ENCODE data around the gene RAB11FIP4.

GRCh38 chr17:31444026-31444425 lies 52.6 kb downstream of the RAB11FIP4 start:
- TF ChIP-seq, protein P1, sequence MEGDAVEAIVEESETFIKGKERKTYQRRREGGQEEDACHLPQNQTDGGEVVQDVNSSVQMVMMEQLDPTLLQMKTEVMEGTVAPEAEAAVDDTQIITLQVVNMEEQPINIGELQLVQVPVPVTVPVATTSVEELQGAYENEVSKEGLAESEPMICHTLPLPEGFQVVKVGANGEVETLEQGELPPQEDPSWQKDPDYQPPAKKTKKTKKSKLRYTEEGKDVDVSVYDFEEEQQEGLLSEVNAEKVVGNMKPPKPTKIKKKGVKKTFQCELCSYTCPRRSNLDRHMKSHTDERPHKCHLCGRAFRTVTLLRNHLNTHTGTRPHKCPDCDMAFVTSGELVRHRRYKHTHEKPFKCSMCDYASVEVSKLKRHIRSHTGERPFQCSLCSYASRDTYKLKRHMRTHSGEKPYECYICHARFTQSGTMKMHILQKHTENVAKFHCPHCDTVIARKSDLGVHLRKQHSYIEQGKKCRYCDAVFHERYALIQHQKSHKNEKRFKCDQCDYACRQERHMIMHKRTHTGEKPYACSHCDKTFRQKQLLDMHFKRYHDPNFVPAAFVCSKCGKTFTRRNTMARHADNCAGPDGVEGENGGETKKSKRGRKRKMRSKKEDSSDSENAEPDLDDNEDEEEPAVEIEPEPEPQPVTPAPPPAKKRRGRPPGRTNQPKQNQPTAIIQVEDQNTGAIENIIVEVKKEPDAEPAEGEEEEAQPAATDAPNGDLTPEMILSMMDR (IDR thresholded peaks at IDR 0.05; ENCODE audit: extremely low read depth in 1 of 2, insufficient read depth in 1 of 2, low read depth in 1 of 2, low read length in 2 of 2): no peak
- TF ChIP-seq POLR2AphosphoS5 (IDR thresholded peaks at IDR 0.05; ENCODE audit: insufficient read depth, low read depth, low read length) (no peak), JUN (IDR thresholded peaks at IDR 0.05; ENCODE audit: borderline replicate concordance, insufficient read depth, insufficient read length, low read depth) (no peak), EZH2 (IDR thresholded peaks at IDR 0.05; ENCODE audit: borderline replicate concordance, low read depth, low read length, severe bottlenecking) (no peak), POLR2A (IDR thresholded peaks at IDR 0.05; ENCODE audit: low read depth, low read length) (no peak), MYC (IDR thresholded peaks at IDR 0.05; ENCODE audit: low read depth, low read length) (no peak), FOS (IDR thresholded peaks at IDR 0.05; ENCODE audit: borderline replicate concordance, insufficient read depth, low read length) (no peak)
- TF ChIP-seq, protein P2, sequence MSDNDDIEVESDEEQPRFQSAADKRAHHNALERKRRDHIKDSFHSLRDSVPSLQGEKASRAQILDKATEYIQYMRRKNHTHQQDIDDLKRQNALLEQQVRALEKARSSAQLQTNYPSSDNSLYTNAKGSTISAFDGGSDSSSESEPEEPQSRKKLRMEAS (IDR thresholded peaks at IDR 0.05; ENCODE audit: insufficient read depth, insufficient read length): no peak
